8988T (cell line): Measurements from ENCODE around the gene TLX3.
"Not testable (repeated sequence)": the region's sequence is repeated elsewhere in the genome, so short reads cannot be mapped to it uniquely, and the experiment has no call there.

Experiments used
- DNase-seq: peaks from one replicate; pipeline ENCODE4 v3.0.0; 2011

Gene TLX3

GRCh38 chr5:171308453-171309275, at the start of gene TLX3:
TLX3 (plus strand) TSS chr5:171309248; CDS start chr5:171309366, 118 bp downstream.
- no peak for DNase-seq

GRCh38 chr5:171261361-171261760, 47.7 kb upstream of the TLX3 start:
- no peak for DNase-seq

GRCh38 chr5:171261904-171262303, 47.1 kb upstream of the TLX3 start:
- DNase-seq: no peak

- DNase-seq: no peak
Measured at GRCh38 chr5:171263181-171263580, 45.9 kb upstream of the TLX3 start.

- DNase-seq: no peak
Measured at GRCh38 chr5:171264843-171265242, 44.2 kb upstream of the TLX3 start.

GRCh38 chr5:171268700-171269620, 40.1 kb upstream of the TLX3 start:
- no peak for DNase-seq

GRCh38 chr5:171269717-171270116, 39.3 kb upstream of the TLX3 start:
- DNase-seq: no peak

GRCh38 chr5:171270136-171270535, 38.9 kb upstream of the TLX3 start:
- DNase-seq: no peak

GRCh38 chr5:171271798-171272197, 37.2 kb upstream of the TLX3 start:
- DNase-seq: no peak

- no peak for DNase-seq
Measured at GRCh38 chr5:171272996-171273970, 35.8 kb upstream of the TLX3 start.

- no peak for DNase-seq
Measured at GRCh38 chr5:171275841-171276544, 33.1 kb upstream of the TLX3 start.

GRCh38 chr5:171283753-171284152, 25.3 kb upstream of the TLX3 start:
- no peak for DNase-seq

- no peak for DNase-seq
Measured at GRCh38 chr5:171285465-171285864, 23.6 kb upstream of the TLX3 start.

GRCh38 chr5:171288066-171288465, 21.0 kb upstream of the TLX3 start:
- DNase-seq: no peak

GRCh38 chr5:171291371-171291770, 17.7 kb upstream of the TLX3 start:
- no peak for DNase-seq

GRCh38 chr5:171295299-171295698, 13.7 kb upstream of the TLX3 start:
- DNase-seq: no peak

- no peak for DNase-seq
Measured at GRCh38 chr5:171295801-171296200, 13.2 kb upstream of the TLX3 start.

- not testable (repeated sequence) for DNase-seq
Measured at GRCh38 chr5:171297941-171298340, 11.1 kb upstream of the TLX3 start.

- DNase-seq: no peak
Measured at GRCh38 chr5:171299228-171299627, 9.8 kb upstream of the TLX3 start.

GRCh38 chr5:171299851-171300250, 9.2 kb upstream of the TLX3 start:
- no peak for DNase-seq

GRCh38 chr5:171300358-171300757, 8.7 kb upstream of the TLX3 start:
- DNase-seq: no peak

GRCh38 chr5:171306166-171306565, 2.9 kb upstream of the TLX3 start:
- DNase-seq: no peak
